AG09319 (cell line): Measurements from ENCODE around the gene KCNJ6.

ENCODE experiments used
- DNase-seq: peaks from one replicate; pipeline ENCODE4 v3.0.0-alpha.2; 2010; ENCODE audit warnings: low read depth; ENCODE audit errors: extremely low read depth
- CTCF ChIP-seq: IDR thresholded peaks from 2 replicates; pipeline ENCODE4 v1.5.1; 2011; ENCODE audit warnings: low read depth, mild to moderate bottlenecking, inconsistent platforms, low read length, moderate library complexity

KCNJ6 gene

GRCh38 chr21:37677006-37677405 is 239.3 kb downstream of the KCNJ6 start:
- DNase-seq = no peak

GRCh38 chr21:37675202-37675801 is 241.0 kb downstream of the KCNJ6 start:
- peak; percentile 96 for TF ChIP-seq CTCF
- DNase-seq = no peak

More at GRCh38 chr21:37677006-37677405, 239.3 kb downstream of the KCNJ6 start:
- TF ChIP-seq CTCF = no peak

- DNase-seq = no peak
- no peak for TF ChIP-seq CTCF
Measured at GRCh38 chr21:37673801-37674575, 242.3 kb downstream of the KCNJ6 start.

GRCh38 chr21:37671381-37671780 is 244.9 kb downstream of the KCNJ6 start:
- TF ChIP-seq CTCF = no peak
- DNase-seq = no peak

- no peak for TF ChIP-seq CTCF
- DNase-seq = no peak
Measured at GRCh38 chr21:37670883-37671282, 245.4 kb downstream of the KCNJ6 start.

GRCh38 chr21:37669249-37669648 is 247.0 kb downstream of the KCNJ6 start:
- no peak for TF ChIP-seq CTCF
- DNase-seq = no peak

GRCh38 chr21:37668462-37669239 is 247.6 kb downstream of the KCNJ6 start:
- no peak for TF ChIP-seq CTCF
- no peak for DNase-seq
